NCI-H2171 (cell line): Measurements from ENCODE around the gene ABCG1.

Experiments used
- DNase-seq: peaks from one replicate; lab custom pipeline; 2025; lab: John Stamatoyannopoulos, UW

Gene ABCG1

GRCh38 chr21:42307106-42307505 lies 88.2 kb downstream of the ABCG1 start:
- DNase-seq, result peak; percentile 26

GRCh38 chr21:42308161-42308913 lies 89.4 kb downstream of the ABCG1 start:
- no peak for DNase-seq

GRCh38 chr21:42308914-42309752 lies 90.2 kb downstream of the ABCG1 start:
- no peak for DNase-seq

- DNase-seq, result no peak
These were observed 90.8 kb downstream of the ABCG1 start for GRCh38 chr21:42309753-42310213.

GRCh38 chr21:42310411-42311001 lies 91.6 kb downstream of the ABCG1 start:
- no peak for DNase-seq

GRCh38 chr21:42311160-42311559 lies 92.2 kb downstream of the ABCG1 start:
- DNase-seq, result no peak

- DNase-seq, result no peak
These were observed 93.1 kb downstream of the ABCG1 start for GRCh38 chr21:42311816-42312625.

- peak; percentile 35 for DNase-seq
These were observed 93.7 kb downstream of the ABCG1 start for GRCh38 chr21:42312626-42313104.

GRCh38 chr21:42313501-42313969 lies 94.6 kb downstream of the ABCG1 start:
- no peak for DNase-seq

GRCh38 chr21:42314616-42315295 lies 95.8 kb downstream of the ABCG1 start:
- DNase-seq, result no peak

GRCh38 chr21:42315296-42315891 lies 96.5 kb downstream of the ABCG1 start, which contains the start of gene TFF3:
TSS of gene TFF3 (minus strand) at chr21:42315409. CDS start at chr21:42315374, 35 bp downstream.
- peak; percentile 7 for DNase-seq

GRCh38 chr21:42316891-42317290 lies 98.0 kb downstream of the ABCG1 start:
- no peak for DNase-seq

GRCh38 chr21:42317341-42317741 lies 98.4 kb downstream of the ABCG1 start:
- DNase-seq, result no peak

- DNase-seq, result peak; percentile 19
These were observed 99.1 kb downstream of the ABCG1 start for GRCh38 chr21:42317826-42318746.

GRCh38 chr21:42319376-42319775 lies 100.4 kb downstream of the ABCG1 start:
- no peak for DNase-seq

- DNase-seq, result no peak
These were observed 101.1 kb downstream of the ABCG1 start for GRCh38 chr21:42319851-42320572.

- no peak for DNase-seq
These were observed 101.9 kb downstream of the ABCG1 start for GRCh38 chr21:42320791-42321190.

GRCh38 chr21:42321231-42321630 lies 102.3 kb downstream of the ABCG1 start:
- no peak for DNase-seq

- no peak for DNase-seq
These were observed 102.9 kb downstream of the ABCG1 start for GRCh38 chr21:42321845-42322244.
